Heart left ventricle (tissue), 13 donors: ENCODE data around the gene BCKDHA.

Source experiments
- CTCF ChIP-seq, 12 donors: fragments of 200-600 bp; sonication (generic) in 4 of 12; IDR thresholded peaks; one replicate each; pipeline versions ENCODE4 v1.5.0 to v1.8.0; 2018 to 2022; ENCODE audit warnings: antibody characterized with exemption in 12 of 12, mild to moderate bottlenecking in 5 of 12
- POLR2A ChIP-seq, 2 donors: fragments of 450-650 bp; IDR thresholded peaks; one replicate each; pipeline ENCODE4 v1.6.1; 2017; ENCODE audit warnings: antibody characterized with exemption in 2 of 2, mild to moderate bottlenecking in 2 of 2, moderate library complexity in 2 of 2
- donor health status: ischemic (EF 13 %, LVEDD 7.1; RV severe dilation, severe dysfunction).
- donor health status: DM: no; HTN: yes; CAD: no.
- donor health status: DM: no; HTN: no; CAD: no.
- donor health status: ischemic (EF 25% LVEDD 6.9; RV normal size, moderate dysfunction).
- donor health status: ischemic (EF 25% LVEDD 5.7; RV mildly dilated, moderate dysfunction).
- donor health status: ischemic (EF 35%, LVEDD 5.7; RV mildly dilated, moderate dysfunction).
- donor health status: nonischemic (EF 11% LVEDD 7.7; RV severe dilation, severe dysfunction).
- donor health status: DM: yes; HTN: yes; CAD: no.
- donor health status: PGD.
- donor health status: ischemic (EF 29% LVEDD 5.4; RV normal size, mild dysfunction).
- donor health status: nonischemic (EF 23%, LVEDD 6.1; RV moderate dilation, normal function).

- TF ChIP-seq CTCF (IDR thresholded peaks at IDR 0.05) (no peak), POLR2A (IDR thresholded peaks at IDR 0.05) (no peak)
These were observed 46.0 kb upstream of the BCKDHA start for GRCh38 chr19:41351339-41352245.
